NCI-H510A treated with DMSO at 0.1 percent for 48 hours (cell line): ENCODE results near the gene BAZ1A.
"Not testable (repeated sequence)": the region's sequence is repeated elsewhere in the genome, so short reads cannot be mapped to it uniquely, and the experiment has no call there.

ENCODE experiments used
- DNase-seq: peaks from one replicate; lab custom pipeline; 2025; lab: John Stamatoyannopoulos, UW

Gene BAZ1A

GRCh38 chr14:34853041-34853440 lies 22.1 kb downstream of the BAZ1A start:
- no peak for DNase-seq

GRCh38 chr14:34851395-34851794 lies 23.8 kb downstream of the BAZ1A start:
- DNase-seq: no peak

- DNase-seq: no peak
Measured at GRCh38 chr14:34845869-34846268, 29.3 kb downstream of the BAZ1A start.

GRCh38 chr14:34843011-34843554 lies 32.1 kb downstream of the BAZ1A start:
- no peak for DNase-seq

GRCh38 chr14:34837801-34838322 lies 37.3 kb downstream of the BAZ1A start:
- no peak for DNase-seq

- DNase-seq: no peak
Measured at GRCh38 chr14:34835312-34835711, 39.8 kb downstream of the BAZ1A start.

GRCh38 chr14:34833549-34834523 lies 41.3 kb downstream of the BAZ1A start:
- DNase-seq: no peak

GRCh38 chr14:34826661-34827060 lies 48.5 kb downstream of the BAZ1A start:
- DNase-seq: no peak

GRCh38 chr14:34824826-34825225 lies 50.3 kb downstream of the BAZ1A start:
- no peak for DNase-seq

- DNase-seq: no peak
Measured at GRCh38 chr14:34824256-34824655, 50.9 kb downstream of the BAZ1A start.

GRCh38 chr14:34817768-34818167 lies 57.4 kb downstream of the BAZ1A start:
- no peak for DNase-seq

GRCh38 chr14:34810028-34810427 lies 65.1 kb downstream of the BAZ1A start:
- no peak for DNase-seq

GRCh38 chr14:34806257-34806656 lies 68.9 kb downstream of the BAZ1A start:
- no peak for DNase-seq

- no peak for DNase-seq
Measured at GRCh38 chr14:34804933-34805332, 70.2 kb downstream of the BAZ1A start.

- not testable (repeated sequence) for DNase-seq
Measured at GRCh38 chr14:34798861-34799260, 76.3 kb downstream of the BAZ1A start.

GRCh38 chr14:34797747-34798583 lies 77.2 kb downstream of the BAZ1A start:
- no peak for DNase-seq

- no peak for DNase-seq
Measured at GRCh38 chr14:34796902-34797301, 78.3 kb downstream of the BAZ1A start.

- DNase-seq: no peak
Measured at GRCh38 chr14:34794941-34795340, 80.2 kb downstream of the BAZ1A start.

- no peak for DNase-seq
Measured at GRCh38 chr14:34794217-34794616, 80.9 kb downstream of the BAZ1A start.

- DNase-seq: no peak
Measured at GRCh38 chr14:34792598-34792997, 82.6 kb downstream of the BAZ1A start.

- DNase-seq: no peak
Measured at GRCh38 chr14:34785223-34786006, 89.7 kb downstream of the BAZ1A start.
